Prostate gland (tissue), 2 donors: ENCODE results near the gene TECTA.

ENCODE experiments used
- CTCF ChIP-seq, 4 experiments: fragments of 200-600 bp in 2 of 4; fragments of 450-650 bp in 2 of 4; sonication (generic) in 2 of 4; IDR thresholded peaks; 1 replicate in 3 of 4; 2 replicates in 1 of 4; pipeline ENCODE4 v1.5.1; 2016 to 2019; ENCODE audit warnings: antibody characterized with exemption in 4 of 4, mild to moderate bottlenecking in 2 of 4, moderate library complexity in 2 of 4
- POLR2A ChIP-seq: fragments of 450-650 bp; IDR thresholded peaks from one replicate; pipeline ENCODE4 v1.6.1; 2016; ENCODE audit warnings: antibody characterized with exemption, mild to moderate bottlenecking
- POLR2AphosphoS5 ChIP-seq: sonication (generic); formaldehyde crosslinking; IDR thresholded peaks from one replicate; pipeline ENCODE4 v1.6.1; 2017; ENCODE audit warnings: antibody characterized with exemption

- TF ChIP-seq CTCF (IDR thresholded peaks at IDR 0.05): peak in 3 of 4 experiments; percentile 38 to 69 (median 64)
- TF ChIP-seq POLR2A: no peak
- peak; percentile 23 for TF ChIP-seq POLR2AphosphoS5
Observed at GRCh38 chr11:121112498-121113455, 11.7 kb downstream of the TECTA start.
